ENCODE results near the gene PTPRN2.
"Not testable (repeated sequence)": the region's sequence is repeated elsewhere in the genome, so short reads cannot be mapped to it uniquely, and the experiment has no call there.

PTPRN2 gene

DNA sequence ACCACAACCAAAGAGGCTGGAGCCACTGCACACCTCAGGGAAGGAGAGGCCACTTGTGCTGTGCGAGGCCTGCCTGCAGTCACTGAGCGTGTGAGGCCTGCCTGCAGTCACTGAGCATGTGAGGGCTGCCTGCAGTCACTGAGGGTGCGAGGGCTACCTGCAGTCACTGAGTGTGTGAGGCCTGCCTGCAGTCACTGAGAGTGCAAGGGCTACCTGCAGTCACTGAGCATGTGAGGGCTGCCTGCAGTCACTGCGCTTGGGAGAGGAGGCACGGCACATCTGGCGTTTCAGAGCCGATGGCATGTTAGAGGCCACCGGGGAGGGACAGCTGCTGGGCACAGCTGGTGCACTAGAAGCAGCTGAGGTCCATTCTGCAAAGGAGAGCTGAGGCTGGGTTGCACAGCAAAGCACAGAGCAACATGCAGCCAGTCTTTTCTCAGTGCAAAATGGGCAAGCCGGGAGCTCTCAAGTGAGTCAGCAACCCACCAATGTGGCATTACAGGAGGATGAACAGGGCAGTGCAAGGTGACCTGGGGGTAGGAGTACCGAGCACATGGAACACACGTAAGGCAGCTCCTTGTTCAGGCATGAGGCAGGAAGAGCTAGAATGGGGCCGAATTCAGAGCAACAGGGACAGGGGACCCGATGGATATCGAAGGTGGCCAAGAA lies 540.1 kb downstream of the PTPRN2 start:
- Histone ChIP-seq H3K27ac (no peak overlapping the region), H2AFZ (no peak overlapping the region), H3K4me2 (ENCODE audit: low read length) (no peak overlapping the region), H3K9ac (no peak overlapping the region), H3K4me3 (ENCODE audit: low read depth, low read length) (no peak overlapping the region), H3K9me3 (ENCODE audit: control insufficient read depth, low read length) (no peaks in the 10 kb centered on the region), H3K36me3 (ENCODE audit: control insufficient read depth, insufficient read depth, low read length) (no peaks in the 10 kb centered on the region), H3K27me3 (ENCODE audit: control insufficient read depth, insufficient read depth, low read length) (no peaks in the 10 kb centered on the region), H3K79me2 (no peaks in the 10 kb centered on the region), H3K4me1 (no peaks in the 10 kb centered on the region)
- TF ChIP-seq, protein P1, sequence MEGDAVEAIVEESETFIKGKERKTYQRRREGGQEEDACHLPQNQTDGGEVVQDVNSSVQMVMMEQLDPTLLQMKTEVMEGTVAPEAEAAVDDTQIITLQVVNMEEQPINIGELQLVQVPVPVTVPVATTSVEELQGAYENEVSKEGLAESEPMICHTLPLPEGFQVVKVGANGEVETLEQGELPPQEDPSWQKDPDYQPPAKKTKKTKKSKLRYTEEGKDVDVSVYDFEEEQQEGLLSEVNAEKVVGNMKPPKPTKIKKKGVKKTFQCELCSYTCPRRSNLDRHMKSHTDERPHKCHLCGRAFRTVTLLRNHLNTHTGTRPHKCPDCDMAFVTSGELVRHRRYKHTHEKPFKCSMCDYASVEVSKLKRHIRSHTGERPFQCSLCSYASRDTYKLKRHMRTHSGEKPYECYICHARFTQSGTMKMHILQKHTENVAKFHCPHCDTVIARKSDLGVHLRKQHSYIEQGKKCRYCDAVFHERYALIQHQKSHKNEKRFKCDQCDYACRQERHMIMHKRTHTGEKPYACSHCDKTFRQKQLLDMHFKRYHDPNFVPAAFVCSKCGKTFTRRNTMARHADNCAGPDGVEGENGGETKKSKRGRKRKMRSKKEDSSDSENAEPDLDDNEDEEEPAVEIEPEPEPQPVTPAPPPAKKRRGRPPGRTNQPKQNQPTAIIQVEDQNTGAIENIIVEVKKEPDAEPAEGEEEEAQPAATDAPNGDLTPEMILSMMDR (IDR thresholded peaks at IDR 0.05) = no peak

DNA sequence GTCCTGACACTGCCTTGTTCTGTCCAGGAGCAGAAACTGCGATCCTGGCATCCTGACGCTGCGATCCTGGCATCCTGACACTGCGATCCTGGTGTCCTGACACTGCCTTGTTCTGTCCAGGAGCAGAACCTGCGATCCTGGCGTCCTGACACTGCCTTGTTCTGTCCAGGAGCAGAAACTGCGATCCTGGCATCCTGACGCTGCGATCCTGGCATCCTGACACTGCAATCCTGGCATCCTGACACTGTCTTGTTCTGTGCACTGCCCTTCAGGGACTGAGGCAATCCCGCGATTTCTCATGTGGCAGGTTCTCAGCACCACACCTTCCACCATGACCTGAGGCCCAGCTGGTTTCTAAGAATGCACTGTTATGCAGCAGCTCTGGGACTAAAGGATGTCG lies 541.4 kb downstream of the PTPRN2 start:
- not testable (repeated sequence) for H3K4me1 ChIP-seq; H3K9me3 ChIP-seq (ENCODE audit: control insufficient read depth, low read length); H3K36me3 ChIP-seq (ENCODE audit: control insufficient read depth, insufficient read depth, low read length); H2AFZ ChIP-seq; H3K4me3 ChIP-seq (ENCODE audit: low read depth, low read length); H3K27ac ChIP-seq; H3K79me2 ChIP-seq; H3K4me2 ChIP-seq (ENCODE audit: low read length); H3K9ac ChIP-seq; H3K27me3 ChIP-seq (ENCODE audit: control insufficient read depth, insufficient read depth, low read length)

DNA sequence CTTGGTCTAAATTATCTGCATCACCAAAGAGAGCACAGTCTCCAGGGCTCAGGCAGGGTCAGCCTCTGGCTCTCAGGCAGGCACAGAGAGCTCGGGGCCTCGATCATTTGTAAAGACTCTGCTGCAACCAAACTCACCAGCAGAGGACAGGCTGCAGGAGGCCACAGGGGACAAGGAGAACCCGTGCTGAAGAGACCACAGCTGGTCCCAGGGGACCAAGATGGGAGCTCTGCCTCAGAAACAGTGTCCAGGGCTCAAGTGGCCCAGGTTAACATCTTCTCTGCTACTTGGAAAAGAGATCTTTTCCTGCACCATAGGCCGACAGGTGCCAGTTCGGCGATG lies 543.2 kb downstream of the PTPRN2 start:
- TF ChIP-seq, protein P1 (IDR thresholded peaks at IDR 0.05) = no peak
- no peaks in the 10 kb centered on the region for H3K27me3 ChIP-seq (ENCODE audit: control insufficient read depth, insufficient read depth, low read length)
- H3K4me3 ChIP-seq (ENCODE audit: low read depth, low read length) = no peak overlapping the region
- no peak overlapping the region for H3K4me2 ChIP-seq (ENCODE audit: low read length)
- H2AFZ ChIP-seq = no peak overlapping the region
- no peaks in the 10 kb centered on the region for H3K4me1 ChIP-seq
- no peaks in the 10 kb centered on the region for H3K9me3 ChIP-seq (ENCODE audit: control insufficient read depth, low read length)
- no peaks in the 10 kb centered on the region for H3K36me3 ChIP-seq (ENCODE audit: control insufficient read depth, insufficient read depth, low read length)
- H3K9ac ChIP-seq = no peak overlapping the region
- H3K27ac ChIP-seq = no peak overlapping the region
- no peaks in the 10 kb centered on the region for H3K79me2 ChIP-seq

DNA sequence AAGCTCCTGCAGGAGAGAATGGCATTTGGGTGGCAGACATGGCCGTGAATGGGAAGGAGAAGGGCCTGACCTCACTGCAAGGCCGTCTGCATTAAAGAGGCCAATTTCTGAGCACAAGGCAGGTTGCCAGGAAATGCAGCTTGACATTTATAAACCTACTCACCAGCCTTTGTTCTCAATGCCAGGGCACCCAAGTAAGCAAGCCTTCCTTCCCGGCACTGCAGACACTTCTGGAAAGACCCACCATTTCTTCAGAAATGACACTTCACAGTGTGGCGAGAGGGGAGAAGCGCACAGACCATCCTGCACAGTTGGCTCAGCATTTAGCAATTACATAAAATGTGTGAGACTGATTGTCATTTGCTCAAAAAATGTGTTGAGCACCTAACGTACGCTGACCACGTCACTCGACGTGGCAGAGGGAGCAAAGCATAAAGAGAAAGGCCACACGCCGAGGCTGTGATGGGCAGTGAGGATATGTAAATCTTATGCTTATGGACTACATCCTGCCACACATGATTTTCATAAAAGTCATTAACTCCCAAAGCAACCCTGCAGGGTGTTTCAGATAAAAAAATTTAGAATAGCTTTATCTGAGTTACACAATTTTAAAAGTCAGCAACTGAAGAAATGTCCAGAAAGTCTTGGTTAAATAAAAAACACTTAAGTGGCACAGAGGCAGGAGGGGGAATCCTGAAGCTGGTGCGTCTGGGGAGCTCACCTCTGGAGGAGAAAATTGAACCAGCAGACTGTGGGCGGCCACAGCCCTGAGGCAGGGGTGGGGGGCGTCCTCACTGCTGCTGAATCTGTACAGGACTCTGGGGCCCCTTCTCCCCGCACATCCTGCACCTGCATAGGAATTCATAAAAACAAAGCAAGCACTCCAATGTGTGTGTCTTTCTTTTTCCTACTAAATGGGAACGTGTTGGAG lies 543.8 kb downstream of the PTPRN2 start:
- H3K36me3 ChIP-seq (ENCODE audit: control insufficient read depth, insufficient read depth, low read length) = no peaks in the 10 kb centered on the region
- no peaks in the 10 kb centered on the region for H3K9me3 ChIP-seq (ENCODE audit: control insufficient read depth, low read length)
- H3K79me2 ChIP-seq = no peaks in the 10 kb centered on the region
- H3K9ac ChIP-seq = no peak overlapping the region
- no peaks in the 10 kb centered on the region for H3K4me1 ChIP-seq
- TF ChIP-seq, protein P1 (IDR thresholded peaks at IDR 0.05) = no peak
- H3K27ac ChIP-seq = no peak overlapping the region
- no peak overlapping the region for H3K4me2 ChIP-seq (ENCODE audit: low read length)
- H2AFZ ChIP-seq = no peak overlapping the region
- no peaks in the 10 kb centered on the region for H3K27me3 ChIP-seq (ENCODE audit: control insufficient read depth, insufficient read depth, low read length)
- H3K4me3 ChIP-seq (ENCODE audit: low read depth, low read length) = no peak overlapping the region

DNA sequence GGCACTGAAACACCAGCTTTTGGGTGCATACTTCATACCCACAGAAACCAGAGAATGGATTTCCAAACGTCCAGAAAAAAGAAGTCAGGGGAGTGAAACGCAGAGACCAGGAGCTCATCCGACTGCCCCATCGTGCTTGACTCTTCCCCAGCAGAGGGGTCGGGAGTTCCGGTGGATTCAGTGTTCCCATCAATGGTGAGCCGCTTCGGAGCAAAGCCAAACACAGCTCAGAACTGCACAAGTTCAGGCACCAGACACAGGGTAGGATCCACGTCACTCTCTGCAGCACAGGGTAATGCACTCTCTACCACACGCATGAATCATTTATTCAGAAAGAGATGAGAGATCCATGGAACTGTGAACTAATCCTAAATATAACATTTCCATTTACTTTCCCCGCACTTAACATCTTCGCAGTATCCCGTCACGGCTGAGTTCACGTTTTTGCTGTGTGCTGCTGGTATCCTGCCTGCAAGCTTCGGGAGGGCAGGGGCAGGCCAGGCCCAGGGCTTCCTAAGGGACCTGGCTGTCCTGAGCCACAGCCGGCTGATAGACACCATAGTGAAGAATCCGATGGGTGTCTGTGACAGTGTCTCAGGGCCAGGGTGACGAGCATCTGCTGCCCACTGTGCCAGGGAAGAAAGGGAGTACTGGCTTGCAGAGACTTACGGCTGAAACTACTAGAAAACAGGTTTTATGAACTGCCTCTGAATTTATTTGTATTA lies 545.3 kb downstream of the PTPRN2 start:
- no peak overlapping the region for H3K27ac ChIP-seq
- H3K4me3 ChIP-seq (ENCODE audit: low read depth, low read length) = no peak overlapping the region
- H3K9ac ChIP-seq = no peak overlapping the region
- H3K27me3 ChIP-seq (ENCODE audit: control insufficient read depth, insufficient read depth, low read length) = no peaks in the 10 kb centered on the region
- no peaks in the 10 kb centered on the region for H3K79me2 ChIP-seq
- H2AFZ ChIP-seq = no peak overlapping the region
- peaks cover 3% of the 10 kb centered on the region for H3K9me3 ChIP-seq (ENCODE audit: control insufficient read depth, low read length)
- no peak overlapping the region for H3K4me2 ChIP-seq (ENCODE audit: low read length)
- TF ChIP-seq, protein P1 (IDR thresholded peaks at IDR 0.05) = no peak
- no peaks in the 10 kb centered on the region for H3K36me3 ChIP-seq (ENCODE audit: control insufficient read depth, insufficient read depth, low read length)
- H3K4me1 ChIP-seq = no peaks in the 10 kb centered on the region

Measured in parathyroid adenoma (tissue), 2 donors.